NCI-H2171 treated with DMSO at 0.1 percent for 48 hours (cell line): ENCODE measurements around the gene MAGED4.
"Not testable (repeated sequence)": the region's sequence is repeated elsewhere in the genome, so short reads cannot be mapped to it uniquely, and the experiment has no call there.

Experiments used
- DNase-seq: peaks from one replicate; lab custom pipeline; 2025; lab: John Stamatoyannopoulos, UW

The MAGED4 gene

GRCh38 chrX:52184440-52185077, at the start of gene MAGED4:
TSS of gene MAGED4 (plus strand) at chrX:52184888. CDS start at chrX:52185923, 1,035 bp downstream.
- DNase-seq: not testable (repeated sequence)

GRCh38 chrX:52138830-52139544, 45.7 kb upstream of the MAGED4 start:
- DNase-seq: no peak

- DNase-seq: no peak
Measured at GRCh38 chrX:52139545-52139895, 45.2 kb upstream of the MAGED4 start.

DNA sequence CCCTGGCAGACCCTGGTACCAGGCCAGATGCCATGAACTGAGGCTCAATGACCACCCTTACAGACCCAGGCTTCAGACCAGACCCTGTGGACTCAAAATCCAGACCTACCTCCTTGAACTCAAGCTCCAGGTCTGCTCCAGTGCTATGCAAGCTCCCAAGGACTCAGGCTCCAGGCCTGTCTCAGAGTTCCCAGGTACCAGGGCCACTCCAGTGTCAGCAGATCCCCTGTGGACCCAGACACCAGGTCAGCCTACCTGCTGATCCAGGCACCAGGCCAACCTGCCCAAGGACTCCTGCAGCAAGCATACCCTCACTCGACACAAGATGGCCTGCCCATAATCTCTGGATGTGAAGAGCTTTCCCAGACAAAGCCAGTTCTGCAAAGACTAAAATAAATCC, 44.7 kb upstream of the MAGED4 start:
- DNase-seq: no peak

- DNase-seq: not testable (repeated sequence)
Measured at GRCh38 chrX:52150667-52151066, 34.0 kb upstream of the MAGED4 start.

- not testable (repeated sequence) for DNase-seq
Measured at GRCh38 chrX:52160140-52160539, 24.5 kb upstream of the MAGED4 start.

DNA sequence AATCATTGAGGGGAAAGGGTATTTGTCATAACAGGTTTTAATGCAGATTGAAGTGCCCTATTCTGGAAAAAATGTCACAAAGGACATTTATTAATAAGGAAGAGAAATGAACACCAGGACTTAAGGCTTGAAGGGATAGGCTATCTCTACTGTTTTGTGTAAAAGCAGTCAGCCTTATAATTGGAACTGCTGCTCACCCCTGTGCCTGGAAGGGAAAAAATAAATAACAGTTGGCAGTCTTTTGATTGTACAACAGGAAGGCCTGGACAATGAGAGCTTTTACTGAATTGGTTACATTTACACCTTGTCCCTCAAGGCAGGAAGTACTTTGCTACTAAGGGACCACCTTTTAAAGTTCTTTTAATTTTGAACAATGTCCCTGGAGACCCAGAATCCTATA, 17.8 kb upstream of the MAGED4 start:
- no peak for DNase-seq

DNA sequence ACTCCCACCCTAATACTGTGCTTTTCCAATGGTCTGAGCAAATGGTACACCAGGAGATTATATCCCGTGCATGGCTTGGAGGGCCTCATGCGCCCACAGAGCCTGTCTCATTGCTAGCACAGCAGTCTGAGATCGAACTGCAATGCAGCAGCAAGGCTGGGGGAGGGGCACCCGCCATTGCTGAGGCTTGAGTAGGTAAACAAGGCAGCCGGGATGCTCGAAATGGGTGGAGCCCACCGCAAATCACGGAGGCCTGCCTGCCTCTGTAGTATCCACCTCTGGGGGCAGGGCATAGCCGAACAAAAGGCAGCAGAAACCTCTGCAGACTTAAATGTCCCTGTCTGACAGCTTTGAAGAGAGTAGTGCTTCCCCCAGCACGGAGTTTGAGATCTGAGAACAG, 13.6 kb upstream of the MAGED4 start:
- not testable (repeated sequence) for DNase-seq

DNA sequence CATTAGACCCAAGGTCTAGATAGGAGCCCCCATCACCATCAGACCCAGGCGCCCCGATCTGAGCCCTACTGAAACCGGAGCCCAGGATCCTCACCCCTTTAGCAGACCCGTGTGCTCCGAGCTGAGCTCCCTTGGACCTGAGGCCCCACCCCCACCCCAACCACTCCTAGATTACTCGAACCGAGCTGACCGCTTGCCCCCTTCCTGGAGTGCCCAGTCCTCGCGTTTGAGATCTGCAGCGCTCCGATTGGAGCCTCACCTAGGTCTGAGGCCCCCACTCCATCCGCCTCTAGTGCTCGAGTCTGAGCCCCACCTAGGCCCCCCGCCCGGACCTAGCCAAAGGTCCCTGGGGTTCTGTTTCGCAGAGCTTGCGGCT, 378 bp downstream of the MAGED4 start:
- not testable (repeated sequence) for DNase-seq

DNA sequence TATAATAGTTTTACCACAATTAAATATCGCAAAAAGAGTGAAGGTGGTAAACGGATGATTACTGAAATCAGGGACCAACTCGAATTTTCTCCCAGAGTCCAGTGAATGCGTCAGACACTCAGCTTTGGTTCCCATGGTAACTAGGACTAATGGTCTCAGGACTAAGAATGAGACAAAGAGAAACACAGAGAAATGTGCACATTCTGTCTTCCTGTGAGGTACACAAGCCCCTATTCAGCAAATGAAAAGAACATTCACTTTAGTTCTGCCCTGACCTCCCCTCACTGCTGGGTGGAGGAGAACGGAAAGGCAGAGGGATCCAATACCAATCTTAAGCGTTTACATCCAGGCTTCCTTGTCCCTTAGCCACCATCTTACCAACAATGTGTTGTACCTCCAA, 26.7 kb downstream of the MAGED4 start:
- not testable (repeated sequence) for DNase-seq

- no peak for DNase-seq
Measured at GRCh38 chrX:52213276-52213675, 28.6 kb downstream of the MAGED4 start.

- no peak for DNase-seq
Measured at GRCh38 chrX:52216541-52216940, 31.9 kb downstream of the MAGED4 start.

GRCh38 chrX:52217494-52218160, 32.9 kb downstream of the MAGED4 start:
- no peak for DNase-seq

- no peak for DNase-seq
Measured at GRCh38 chrX:52220936-52221335, 36.2 kb downstream of the MAGED4 start.
